ENCODE results near the gene PATZ1. TPM values are rescaled to one million over a fixed set of nuclear protein-coding genes. Genes with fewer than 3 reads are reported as not detected.

The PATZ1 gene
- total RNA-seq (2014; rRNA removed): 31.3 and 40.7 TPM in 2 replicates
- Bru-seq, nascent RNA: percentile 74 among the genes with signal in this experiment
- BruChase-seq, experiment 1, labeled RNA remaining after a 6-hour chase: percentile 77 among the genes with signal in this experiment
- BruChase-seq, experiment 2, labeled RNA remaining after a 2-hour chase: percentile 80 among the genes with signal in this experiment
- long read RNA-seq, transcript PATZ1-204 (5 exons, 3,711 nt): minor isoform, 10 of 66 reads
- long read RNA-seq, transcript PATZ1-202 (5 exons, 3,781 nt): minor isoform, 5 of 66 reads
- long read RNA-seq, transcript PATZ1-201 (3 exons, 2,516 nt): minor isoform, 8 of 66 reads
- long read RNA-seq, transcript PATZ1-203 (4 exons, 3,638 nt): major isoform, 17 of 66 reads
- long read RNA-seq, partial matches to known transcripts: 5 of 66 reads
- long read RNA-seq, other reads (novel, unspliced or antisense): 19 of 66 reads

GRCh38 chr22:31346255-31346732, at the start of gene PATZ1:
PATZ1 (minus strand) TSS chr22:31346346; CDS start chr22:31345602, 744 bp downstream.
- Histone ChIP-seq H3K79me2 (ENCODE audit: low read length) (peaks cover 48% of the 10 kb centered on the region), H3K4me3 (ENCODE audit: low read length) (peak within 1 kb of the TSS; percentile 82), H3K4me2 (ENCODE audit: low read length) (peak within 1 kb of the TSS; percentile 99), H3F3A (ENCODE audit: low read length, unreplicated experiment) (no peaks in the 10 kb centered on the region), H3K27ac (ENCODE audit: low read length) (peak within 1 kb of the TSS; percentile 65), H3K4me1 (ENCODE audit: insufficient read depth, low read length) (peaks cover 31% of the 10 kb centered on the region), H3K36me3 (ENCODE audit: low read depth, low read length) (peaks cover 8% of the 10 kb centered on the region), H3K9me2 (replicated peaks; ENCODE audit: low read length) (no peaks in the 10 kb centered on the region), H3K27me3 (ENCODE audit: low read length) (no peaks in the 10 kb centered on the region), H3K9ac (ENCODE audit: low read length) (peak within 1 kb of the TSS; percentile 79), H4K20me1 (ENCODE audit: low read length) (peaks cover 4% of the 10 kb centered on the region; the same call in 1 of the 2 replicates), H3K9me3 (ENCODE audit: low read length) (no peaks in the 10 kb centered on the region), H2AFZ (ENCODE audit: low read length) (peak within 1 kb of the TSS; percentile 63)
- DNase-seq (peak; percentile 70), ATAC-seq (peak; percentile 21)
- ChIA-PET CTCF (no interaction called here), POLR2A (ENCODE audit: unreplicated experiment) (interaction anchor here (0.6 to 0.7 kb wide), 2 partner anchors 23 to 284 kb away, joined by 3 to 4 read pairs; no protein-coding TSS in a partner anchor)
- TF ChIP-seq CTCF (conservative IDR thresholded peaks at IDR 0.05; ENCODE audit: low read depth, low read length) (no peak), EZH2phosphoT487 (IDR thresholded peaks at IDR 0.05; ENCODE audit: borderline replicate concordance, low read length) (no peak), EZH2 (IDR thresholded peaks at IDR 0.05; ENCODE audit: low read length, unreplicated experiment) (no peak)
- no TSS peak for BruUV-seq (replicated peaks)
- intact Hi-C loops (cut with micrococcal nuclease): loop anchor here (5.0 kb wide), 1 partner anchor 146 kb away; no protein-coding TSS in a partner anchor

- no peaks in the 10 kb centered on the region for H3K27me3 ChIP-seq (ENCODE audit: low read length)
- no TSS peak for BruUV-seq (replicated peaks)
- H3K4me1 ChIP-seq (ENCODE audit: insufficient read depth, low read length): peaks cover 5% of the 10 kb centered on the region; the same call in 1 of the 2 replicates
- H3K4me3 ChIP-seq (ENCODE audit: low read length): no peak overlapping the region
- H3K27ac ChIP-seq (ENCODE audit: low read length): no peak overlapping the region
- H3K4me2 ChIP-seq (ENCODE audit: low read length): no peak overlapping the region
- H4K20me1 ChIP-seq (ENCODE audit: low read length): no peaks in the 10 kb centered on the region
- DNase-seq (no peak), ATAC-seq (no peak)
- H2AFZ ChIP-seq (ENCODE audit: low read length): no peak overlapping the region
- intact Hi-C loops (cut with micrococcal nuclease): no loop called here
- no peaks in the 10 kb centered on the region for H3K9me3 ChIP-seq (ENCODE audit: low read length)
- no peaks in the 10 kb centered on the region for H3K36me3 ChIP-seq (ENCODE audit: low read depth, low read length)
- no peaks in the 10 kb centered on the region for H3K79me2 ChIP-seq (ENCODE audit: low read length)
- CTCF ChIA-PET: no interaction called here
- H3K9me2 ChIP-seq (replicated peaks; ENCODE audit: low read length): no peaks in the 10 kb centered on the region
- no peak overlapping the region for H3K9ac ChIP-seq (ENCODE audit: low read length)
- TF ChIP-seq EZH2phosphoT487 (IDR thresholded peaks at IDR 0.05; ENCODE audit: borderline replicate concordance, low read length) (no peak), CTCF (conservative IDR thresholded peaks at IDR 0.05; ENCODE audit: low read depth, low read length) (no peak), EZH2 (IDR thresholded peaks at IDR 0.05; ENCODE audit: low read length, unreplicated experiment) (no peak)
- POLR2A ChIA-PET (ENCODE audit: unreplicated experiment): no interaction called here
- H3F3A ChIP-seq (ENCODE audit: low read length, unreplicated experiment): no peaks in the 10 kb centered on the region
These were observed 48.2 kb upstream of the PATZ1 start for GRCh38 chr22:31394326-31394725.

- H3K4me2 ChIP-seq (ENCODE audit: low read length): no peak overlapping the region
These were observed 47.7 kb upstream of the PATZ1 start for GRCh38 chr22:31393893-31394292.

More at GRCh38 chr22:31393893-31394292, 47.7 kb upstream of the PATZ1 start:
- H3K9me2 ChIP-seq (replicated peaks; ENCODE audit: low read length): no peaks in the 10 kb centered on the region
- intact Hi-C loops (cut with micrococcal nuclease): no loop called here
- H3K79me2 ChIP-seq (ENCODE audit: low read length): no peaks in the 10 kb centered on the region
- DNase-seq (no peak), ATAC-seq (no peak)
- H2AFZ ChIP-seq (ENCODE audit: low read length): no peak overlapping the region
- H3K36me3 ChIP-seq (ENCODE audit: low read depth, low read length): no peaks in the 10 kb centered on the region
- no TSS peak for BruUV-seq (replicated peaks)
- H3K27ac ChIP-seq (ENCODE audit: low read length): no peak overlapping the region
- ChIA-PET POLR2A (ENCODE audit: unreplicated experiment) (no interaction called here), CTCF (no interaction called here)
- no peaks in the 10 kb centered on the region for H3F3A ChIP-seq (ENCODE audit: low read length, unreplicated experiment)
- H3K4me3 ChIP-seq (ENCODE audit: low read length): no peak overlapping the region
- H3K4me1 ChIP-seq (ENCODE audit: insufficient read depth, low read length): peaks cover 3% of the 10 kb centered on the region; the same call in 1 of the 2 replicates
- H3K9ac ChIP-seq (ENCODE audit: low read length): no peak overlapping the region
- H4K20me1 ChIP-seq (ENCODE audit: low read length): no peaks in the 10 kb centered on the region
- H3K27me3 ChIP-seq (ENCODE audit: low read length): no peaks in the 10 kb centered on the region
- no peaks in the 10 kb centered on the region for H3K9me3 ChIP-seq (ENCODE audit: low read length)
- TF ChIP-seq EZH2 (IDR thresholded peaks at IDR 0.05; ENCODE audit: low read length, unreplicated experiment): no peak
- no peak for TF ChIP-seq EZH2phosphoT487 (IDR thresholded peaks at IDR 0.05; ENCODE audit: borderline replicate concordance, low read length)
- no peak for TF ChIP-seq CTCF (conservative IDR thresholded peaks at IDR 0.05; ENCODE audit: low read depth, low read length)

Data from PC-3 (cell line).